RWPE2 (cell line): ENCODE data around the gene TNFRSF25.
A peak's percentile ranks its signal among the peaks of the same experiment; 100 is the strongest.

Experiments
- ATAC-seq: fragments of 200-7000 bp; cut with Tn5 transposase; 3 replicates; pipeline ENCODE4 v1.9.1; 2021; ENCODE audit warnings: low read depth
- DNase-seq: peaks from one replicate; pipeline ENCODE4 v3.0.0-alpha.2; 2020; ENCODE audit warnings: low spot score
- H3K27ac ChIP-seq: fragments of 450-650 bp; 2 replicates; pipeline ENCODE4 v1.5.1; 2017; ENCODE audit warnings: mild to moderate bottlenecking; ENCODE audit not compliant: poor library complexity, severe bottlenecking
- H3K27me3 ChIP-seq: fragments of 250-450 bp; sonication (Bioruptor Pico); 2 replicates; pipeline ENCODE4 v1.5.1; 2021; ENCODE audit warnings: mild to moderate bottlenecking, moderate library complexity; ENCODE audit not compliant: insufficient read depth, poor library complexity, severe bottlenecking
- H3K36me3 ChIP-seq: fragments of 250-450 bp; sonication (Bioruptor Pico); 2 replicates; pipeline ENCODE4 v1.5.1; 2020; ENCODE audit warnings: low read depth, mild to moderate bottlenecking, moderate library complexity
- H3K4me1 ChIP-seq: fragments of 250-450 bp; sonication (Bioruptor Pico); 2 replicates; pipeline ENCODE4 v1.5.1; 2021; ENCODE audit warnings: mild to moderate bottlenecking, moderate library complexity; ENCODE audit not compliant: insufficient read depth, poor library complexity, severe bottlenecking
- H3K4me3 ChIP-seq: fragments of 250-450 bp; sonication (Bioruptor Pico); 2 replicates; pipeline ENCODE4 v1.5.1; 2021; ENCODE audit warnings: mild to moderate bottlenecking, moderate library complexity; ENCODE audit not compliant: severe bottlenecking
- H3K9me3 ChIP-seq: fragments of 250-450 bp; sonication (Bioruptor Pico); 2 replicates; pipeline ENCODE4 v1.5.1; 2021; ENCODE audit warnings: mild to moderate bottlenecking, moderate library complexity; ENCODE audit not compliant: severe bottlenecking
- CTCF ChIP-seq: fragments of 450-650 bp; IDR thresholded peaks from one replicate; pipeline ENCODE4 v1.5.1; 2017; ENCODE audit warnings: mild to moderate bottlenecking, moderate library complexity; ENCODE audit not compliant: poor library complexity, severe bottlenecking

Gene TNFRSF25

GRCh38 chr1:6420454-6421042 lies 45.4 kb downstream of the TNFRSF25 start:
- no peak for DNase-seq
- Histone ChIP-seq H3K9me3 (no peaks in the 10 kb centered on the region), H3K36me3 (no peaks in the 10 kb centered on the region), H3K27ac (no peak overlapping the region), H3K4me3 (no peak overlapping the region), H3K4me1 (peaks cover 24% of the 10 kb centered on the region), H3K27me3 (peaks cover 6% of the 10 kb centered on the region)
- ATAC-seq: no peak
- no peak for TF ChIP-seq CTCF

GRCh38 chr1:6419804-6420453 lies 46.0 kb downstream of the TNFRSF25 start, which contains the start of gene HES2:
TSS of gene HES2 (minus strand) at chr1:6419919. CDS start at chr1:6419820, 99 bp downstream.
- Histone ChIP-seq H3K9me3 (no peaks in the 10 kb centered on the region), H3K4me3 (peak within 1 kb of the TSS; percentile 38), H3K27me3 (peaks cover 6% of the 10 kb centered on the region), H3K36me3 (no peaks in the 10 kb centered on the region), H3K27ac (no peak within 1 kb of the TSS), H3K4me1 (peaks cover 30% of the 10 kb centered on the region)
- TF ChIP-seq CTCF: no peak
- ATAC-seq: peak; percentile 49
- no peak for DNase-seq

GRCh38 chr1:6419397-6419803 lies 46.6 kb downstream of the TNFRSF25 start:
- Histone ChIP-seq H3K4me1 (peaks cover 35% of the 10 kb centered on the region), H3K4me3 (peak overlapping the region; percentile 38), H3K9me3 (no peaks in the 10 kb centered on the region), H3K27me3 (peaks cover 6% of the 10 kb centered on the region), H3K27ac (no peak overlapping the region), H3K36me3 (no peaks in the 10 kb centered on the region)
- DNase-seq (no peak), ATAC-seq (0 out of 3 replicates have a peak, but pooled peaks have one; percentile 8)
- TF ChIP-seq CTCF: no peak

- Histone ChIP-seq H3K4me3 (peak overlapping the region; percentile 38), H3K27ac (no peak overlapping the region), H3K9me3 (no peaks in the 10 kb centered on the region), H3K4me1 (peaks cover 40% of the 10 kb centered on the region), H3K27me3 (peaks cover under 1% of the 10 kb centered on the region), H3K36me3 (no peaks in the 10 kb centered on the region)
- ATAC-seq (no peak), DNase-seq (no peak)
- TF ChIP-seq CTCF: no peak
These were observed 47.1 kb downstream of the TNFRSF25 start for GRCh38 chr1:6418668-6419396.
